NB4 (cell line): Measurements from ENCODE around the gene SLC4A7.
"Not testable (repeated sequence)": the region's sequence is repeated elsewhere in the genome, so short reads cannot be mapped to it uniquely, and the experiment has no call there.

Experiments
- DNase-seq: peaks from one replicate; pipeline ENCODE4 v3.0.0; 2010; ENCODE audit warnings: low read depth
- H3K4me3 ChIP-seq: one replicate; pipeline ENCODE4 v1.5.1; 2011; ENCODE audit warnings: mild to moderate bottlenecking, low read depth, low read length, moderate library complexity
- MYC ChIP-seq: IDR thresholded peaks from 2 replicates; pipeline ENCODE4 v1.6.1; 2011; ENCODE audit warnings: low read depth, low read length
- POLR2A ChIP-seq: IDR thresholded peaks from 2 replicates; pipeline ENCODE4 v1.6.1; 2011; ENCODE audit warnings: mild to moderate bottlenecking; ENCODE audit not compliant: insufficient read length; ENCODE audit errors: extremely low read depth
- TF ChIP-seq, protein P1 (sequence below): IDR thresholded peaks from one replicate; pipeline ENCODE4 v1.5.1; 2012; ENCODE audit warnings: low read depth, low read length
- TF ChIP-seq, protein P2 (sequence below): IDR thresholded peaks from 2 replicates; pipeline ENCODE4 v1.6.1; 2011; ENCODE audit warnings: low read depth, low read length

The SLC4A7 gene

DNA sequence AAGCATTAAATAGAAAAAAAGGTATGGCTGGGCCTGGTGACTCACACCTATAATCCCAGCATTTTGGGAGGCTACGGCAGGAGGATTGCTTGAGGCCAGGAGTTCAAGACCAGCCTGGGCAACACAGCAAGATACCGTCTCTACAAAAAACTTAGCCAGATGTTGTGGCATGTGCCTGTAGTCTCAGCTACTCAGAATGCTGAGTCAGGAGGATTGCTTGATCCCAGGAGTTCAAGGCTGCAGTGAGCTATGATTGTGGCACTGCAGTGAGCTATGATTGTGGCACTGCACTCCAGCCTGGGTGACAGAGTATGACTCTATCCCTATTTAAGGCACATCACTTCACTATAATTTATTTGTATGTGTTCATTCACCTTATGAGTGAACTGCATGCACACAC, 54.3 kb downstream of the SLC4A7 start:
- no peak for DNase-seq
- TF ChIP-seq, protein P1, sequence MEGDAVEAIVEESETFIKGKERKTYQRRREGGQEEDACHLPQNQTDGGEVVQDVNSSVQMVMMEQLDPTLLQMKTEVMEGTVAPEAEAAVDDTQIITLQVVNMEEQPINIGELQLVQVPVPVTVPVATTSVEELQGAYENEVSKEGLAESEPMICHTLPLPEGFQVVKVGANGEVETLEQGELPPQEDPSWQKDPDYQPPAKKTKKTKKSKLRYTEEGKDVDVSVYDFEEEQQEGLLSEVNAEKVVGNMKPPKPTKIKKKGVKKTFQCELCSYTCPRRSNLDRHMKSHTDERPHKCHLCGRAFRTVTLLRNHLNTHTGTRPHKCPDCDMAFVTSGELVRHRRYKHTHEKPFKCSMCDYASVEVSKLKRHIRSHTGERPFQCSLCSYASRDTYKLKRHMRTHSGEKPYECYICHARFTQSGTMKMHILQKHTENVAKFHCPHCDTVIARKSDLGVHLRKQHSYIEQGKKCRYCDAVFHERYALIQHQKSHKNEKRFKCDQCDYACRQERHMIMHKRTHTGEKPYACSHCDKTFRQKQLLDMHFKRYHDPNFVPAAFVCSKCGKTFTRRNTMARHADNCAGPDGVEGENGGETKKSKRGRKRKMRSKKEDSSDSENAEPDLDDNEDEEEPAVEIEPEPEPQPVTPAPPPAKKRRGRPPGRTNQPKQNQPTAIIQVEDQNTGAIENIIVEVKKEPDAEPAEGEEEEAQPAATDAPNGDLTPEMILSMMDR, result no peak
- TF ChIP-seq POLR2A, result no peak
- TF ChIP-seq, protein P2, sequence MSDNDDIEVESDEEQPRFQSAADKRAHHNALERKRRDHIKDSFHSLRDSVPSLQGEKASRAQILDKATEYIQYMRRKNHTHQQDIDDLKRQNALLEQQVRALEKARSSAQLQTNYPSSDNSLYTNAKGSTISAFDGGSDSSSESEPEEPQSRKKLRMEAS, result no peak
- no peak overlapping the region for H3K4me3 ChIP-seq

DNA sequence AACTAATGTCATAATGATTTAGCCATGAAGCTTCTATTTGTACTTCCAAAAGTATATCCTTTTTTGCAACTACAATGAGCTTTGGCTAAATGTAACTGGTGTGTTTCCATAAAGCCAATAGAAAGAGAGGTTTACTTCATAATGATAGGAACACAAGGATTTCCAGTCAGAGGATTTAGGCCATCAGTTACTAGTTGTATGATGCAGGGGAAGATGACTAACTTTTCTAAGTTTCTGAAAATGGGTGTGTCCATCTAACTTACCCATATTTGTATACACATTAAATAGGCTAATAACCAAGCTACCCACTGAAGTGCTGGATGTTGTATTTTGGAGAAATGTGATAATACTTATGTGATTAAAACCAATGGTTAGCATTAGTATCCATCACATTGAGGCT, 55.7 kb downstream of the SLC4A7 start:
- H3K4me3 ChIP-seq, result no peak overlapping the region
- DNase-seq, result no peak
- TF ChIP-seq POLR2A (no peak), MYC (no peak)
- TF ChIP-seq, protein P1, result no peak
- TF ChIP-seq, protein P2, result no peak

DNA sequence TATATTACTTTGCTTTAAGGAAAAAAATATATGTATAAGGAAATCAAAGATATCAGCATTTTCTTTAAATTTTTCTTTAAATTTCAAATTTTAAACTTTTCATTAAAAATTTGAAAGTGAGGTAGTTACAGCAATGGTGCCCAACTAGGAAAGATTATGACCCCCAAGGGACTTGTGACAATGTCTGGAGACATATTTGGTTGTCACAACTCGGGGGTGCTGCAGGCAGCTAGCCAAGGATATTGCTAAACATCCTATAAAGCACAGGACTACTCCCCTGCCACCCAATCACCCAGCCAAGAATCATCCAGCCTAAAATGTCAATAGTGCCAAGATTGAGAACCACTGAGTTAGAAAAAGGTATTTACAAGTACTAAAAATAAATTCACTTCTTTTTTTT, 57.3 kb downstream of the SLC4A7 start:
- DNase-seq, result peak; percentile 86
- no peak overlapping the region for H3K4me3 ChIP-seq
- TF ChIP-seq POLR2A (no peak), MYC (no peak)
- TF ChIP-seq, protein P2, result no peak
- TF ChIP-seq, protein P1, result no peak

DNA sequence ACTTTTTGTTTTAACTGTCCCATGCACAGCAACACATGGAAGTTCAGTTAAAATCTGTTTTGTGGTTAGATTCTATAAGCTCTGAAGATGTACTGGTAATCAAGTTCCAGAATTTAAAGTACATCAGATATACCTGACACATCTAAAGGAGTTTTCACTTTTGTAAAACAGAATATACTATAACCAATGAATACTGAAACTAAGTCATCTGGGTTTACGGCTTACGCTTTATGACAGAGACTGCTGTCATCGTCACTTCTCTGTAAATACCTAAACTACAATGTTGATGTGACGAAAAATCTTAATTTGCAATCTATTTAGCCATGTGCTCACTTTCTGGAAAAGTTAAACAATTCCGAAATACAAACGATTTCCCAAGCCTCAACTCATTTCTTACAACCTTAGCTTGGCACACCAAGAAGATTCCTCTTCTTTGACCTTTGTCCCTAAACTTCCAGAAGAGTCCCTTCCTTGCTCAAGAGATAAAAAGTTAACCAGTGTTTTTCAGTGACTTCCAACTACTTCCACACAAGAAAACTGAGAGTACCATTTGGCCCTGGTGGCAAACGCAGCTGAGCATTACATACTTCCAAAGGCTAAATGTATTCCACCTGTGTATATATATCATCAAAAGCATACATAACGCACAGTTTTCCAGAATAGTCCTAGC, 58.2 kb downstream of the SLC4A7 start:
- H3K4me3 ChIP-seq, result no peak overlapping the region
- TF ChIP-seq POLR2A (no peak), MYC (no peak)
- TF ChIP-seq, protein P2, result no peak
- TF ChIP-seq, protein P1, result no peak
- DNase-seq, result no peak

DNA sequence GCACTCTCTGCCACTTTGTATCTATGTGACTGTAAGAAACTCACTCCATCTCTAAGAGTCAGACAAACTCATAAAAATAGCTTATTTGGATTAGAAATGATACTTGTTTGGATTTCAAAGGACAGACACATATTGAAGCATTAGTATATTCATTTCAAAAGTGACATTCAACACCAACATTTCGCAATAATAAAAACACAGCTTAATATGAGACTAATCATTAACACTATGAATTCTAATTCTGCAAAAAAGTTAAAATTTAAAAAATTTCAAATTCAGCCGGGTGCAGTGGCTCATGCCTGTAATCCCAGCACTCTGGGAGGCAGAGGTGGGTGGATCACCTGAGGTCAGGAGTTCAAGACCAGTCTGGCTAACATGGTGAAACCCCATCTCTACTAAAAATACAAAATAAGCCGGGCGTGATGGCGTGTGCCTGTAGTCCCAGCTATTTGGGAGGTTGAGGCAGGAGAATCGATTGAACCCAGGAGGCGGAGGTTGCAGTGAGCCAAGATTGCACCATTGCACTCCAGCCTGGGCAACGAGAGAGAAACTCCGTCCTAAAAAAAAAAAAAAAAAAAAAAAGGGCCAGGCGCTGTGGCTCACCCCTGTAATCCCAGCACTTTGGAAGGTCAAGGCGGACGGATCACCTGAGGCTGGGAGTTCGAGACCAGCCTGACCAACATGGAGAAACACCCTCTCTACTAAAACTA, 59.2 kb downstream of the SLC4A7 start:
- DNase-seq, H3K4me3 ChIP-seq: not testable (repeated sequence)

DNA sequence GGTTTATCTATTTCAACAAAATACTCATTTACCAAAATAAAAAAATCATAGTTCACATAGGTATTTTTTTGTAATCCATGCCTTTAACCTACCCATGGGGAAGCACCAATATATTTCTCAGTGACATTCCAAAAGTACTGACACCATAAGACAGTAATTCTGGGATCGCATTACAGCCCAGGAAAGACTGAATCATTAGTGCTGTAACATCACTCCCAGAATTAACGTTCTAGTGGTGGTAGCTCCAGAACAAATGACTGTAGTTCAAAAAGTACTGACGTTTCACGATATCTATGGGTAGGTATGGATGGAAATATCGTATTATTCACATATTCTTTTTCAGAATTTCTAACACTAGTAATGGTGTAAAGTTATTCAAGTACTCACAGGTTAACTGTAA, 60.7 kb downstream of the SLC4A7 start:
- TF ChIP-seq, protein P1, result no peak
- TF ChIP-seq POLR2A (no peak), MYC (no peak)
- TF ChIP-seq, protein P2, result no peak
- no peak overlapping the region for H3K4me3 ChIP-seq
- no peak for DNase-seq
